Iris pigment epithelial cell (primary cell): ENCODE data around the gene TNIK.
A peak's percentile ranks its signal among the peaks of the same experiment; 100 is the strongest.

Experiments
- DNase-seq: peaks from one replicate; pipeline ENCODE4 v3.0.0-alpha.2; 2011; ENCODE audit warnings: low read depth

TNIK gene

DNA sequence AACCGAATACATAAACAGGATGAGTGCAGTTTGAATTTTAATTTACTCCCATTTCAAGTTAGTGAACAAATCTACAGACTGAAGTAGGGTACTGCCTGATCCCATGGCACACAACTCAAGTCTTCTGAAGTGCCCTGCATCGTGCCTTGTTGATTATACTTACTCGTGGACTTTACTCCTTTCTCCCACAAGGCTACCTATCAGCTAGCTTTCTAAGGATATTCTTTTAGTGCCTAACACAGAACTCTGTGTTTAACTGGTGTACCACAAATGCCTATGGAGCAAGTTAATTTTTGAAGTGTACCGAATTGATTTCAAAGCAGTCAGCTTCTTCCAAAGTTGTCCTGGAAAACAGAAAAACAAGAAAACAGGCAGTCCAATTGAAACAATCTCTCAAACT lies 119.8 kb downstream of the TNIK start:
- no peak for DNase-seq

DNA sequence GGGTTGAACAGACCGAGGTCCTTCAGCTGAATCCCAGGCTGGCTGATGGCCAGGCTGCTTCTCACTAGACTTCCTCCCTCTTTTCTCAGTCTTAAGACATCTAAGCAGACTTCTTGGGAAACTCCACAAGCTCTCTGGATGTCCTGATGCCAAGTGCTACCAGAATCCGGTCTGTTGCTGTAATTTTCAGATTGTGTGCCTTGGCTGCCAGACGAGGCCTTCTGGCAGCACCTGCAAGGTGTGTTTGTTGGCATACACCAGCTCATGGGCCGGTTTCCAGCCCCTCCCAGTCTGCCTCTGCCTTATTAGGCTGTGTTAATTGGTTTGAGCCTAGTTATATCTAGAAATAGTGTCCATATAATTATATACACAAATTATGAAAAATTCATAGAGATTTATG lies 120.6 kb downstream of the TNIK start:
- DNase-seq, result no peak

DNA sequence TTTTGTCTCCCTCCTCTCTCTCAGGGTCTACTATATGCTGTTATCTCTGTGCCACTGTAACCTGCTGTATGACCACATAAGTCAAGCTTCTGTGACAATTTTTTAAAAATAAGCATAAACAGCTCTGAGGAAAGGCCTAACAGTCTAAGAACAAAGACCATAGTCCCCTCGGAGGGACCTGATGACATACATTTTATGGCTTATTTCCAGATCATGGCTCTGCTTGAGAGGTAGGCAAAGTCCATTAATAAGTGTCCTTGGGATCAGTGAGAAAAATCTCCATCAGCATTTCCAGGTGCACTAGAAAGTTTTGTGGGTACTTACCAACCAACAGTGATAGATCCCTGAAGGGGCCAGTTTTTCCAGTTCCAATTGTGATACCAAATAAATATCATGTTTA lies 123.8 kb downstream of the TNIK start:
- DNase-seq, result no peak

DNA sequence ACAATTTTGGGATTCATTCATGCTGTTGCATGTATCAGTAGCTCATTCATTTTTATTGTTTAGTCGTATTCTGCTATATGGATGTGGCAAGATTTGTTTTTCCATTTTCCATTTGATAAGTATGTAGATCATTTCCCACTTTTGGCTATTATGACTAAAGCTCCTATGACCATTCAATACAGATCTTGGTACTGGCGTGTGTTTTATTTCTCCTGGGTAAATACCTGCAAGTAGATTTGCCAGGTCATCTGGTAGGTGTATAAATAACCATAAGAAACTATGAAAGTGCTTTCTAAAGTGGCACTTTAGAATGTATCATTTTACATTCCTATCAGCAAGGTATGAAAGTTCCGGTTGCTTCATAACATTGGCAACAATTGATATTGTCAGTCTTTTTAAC lies 124.6 kb downstream of the TNIK start:
- DNase-seq, result no peak

DNA sequence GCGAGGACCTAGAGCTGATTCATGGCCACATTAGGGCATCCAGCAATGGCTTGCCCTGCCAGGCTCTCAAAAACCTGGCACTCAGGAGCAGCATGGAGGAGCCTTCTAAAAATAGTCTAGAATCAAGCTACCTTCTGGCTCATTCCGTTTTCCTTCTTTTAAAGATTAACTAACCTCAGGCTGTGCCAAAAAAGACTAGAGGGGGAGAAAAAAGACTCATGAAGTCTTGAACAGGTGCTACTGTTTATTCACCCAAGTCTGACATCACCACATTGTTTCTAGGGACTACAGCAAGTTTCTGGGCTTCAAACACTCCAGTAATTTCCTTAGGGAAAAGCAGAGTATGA lies 125.8 kb downstream of the TNIK start:
- no peak for DNase-seq

DNA sequence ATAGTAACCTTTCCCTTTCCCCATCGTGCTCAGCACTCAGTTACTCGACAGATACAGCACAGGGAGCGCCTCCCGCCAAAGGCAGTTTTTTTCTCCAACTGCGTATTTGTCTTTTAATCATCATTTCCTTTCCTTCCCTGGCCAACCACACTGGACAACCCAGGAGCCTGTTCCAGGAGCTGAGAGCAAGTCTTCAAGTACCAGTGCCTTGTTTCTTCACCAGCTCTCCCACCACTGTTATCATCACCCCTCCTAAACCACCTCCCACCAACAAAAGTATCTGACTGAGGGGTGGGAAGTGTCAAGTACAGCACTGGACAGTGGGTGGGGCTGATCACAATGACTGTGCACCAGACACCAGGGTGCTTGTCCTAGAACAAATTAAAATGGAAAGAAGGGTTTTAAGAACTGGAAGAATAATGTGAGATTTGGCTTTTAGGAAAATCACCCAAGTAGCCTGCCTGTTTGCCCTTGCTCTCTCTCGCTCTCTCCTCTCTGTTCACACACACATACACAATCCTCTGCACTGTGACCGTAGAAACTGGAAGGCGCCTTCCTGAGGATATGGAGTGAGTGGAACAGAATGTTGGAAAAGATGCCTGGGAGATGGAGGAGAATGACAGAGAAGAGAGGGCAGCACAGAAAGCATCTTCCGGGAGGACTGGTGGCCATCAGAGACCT lies 126.3 kb downstream of the TNIK start:
- DNase-seq, result no peak

DNA sequence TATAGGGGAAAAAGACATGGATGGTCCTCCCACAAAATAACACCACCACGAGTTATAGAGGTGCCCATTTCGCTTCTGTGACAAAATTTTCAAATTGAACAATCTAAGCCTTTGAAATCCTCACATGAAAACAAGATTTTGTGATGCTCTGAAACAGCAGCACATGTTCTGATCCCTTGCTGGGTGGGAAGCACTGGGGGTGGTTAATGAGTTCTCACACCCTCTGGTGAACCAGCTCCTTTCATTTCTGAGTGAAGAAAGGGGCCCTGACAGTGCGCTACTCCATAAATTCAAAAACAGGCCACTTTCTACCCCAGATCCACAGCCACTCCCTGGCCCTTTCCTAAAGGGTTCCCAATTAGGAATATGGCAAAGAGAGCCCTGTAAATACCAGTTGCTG lies 129.3 kb downstream of the TNIK start:
- no peak for DNase-seq

DNA sequence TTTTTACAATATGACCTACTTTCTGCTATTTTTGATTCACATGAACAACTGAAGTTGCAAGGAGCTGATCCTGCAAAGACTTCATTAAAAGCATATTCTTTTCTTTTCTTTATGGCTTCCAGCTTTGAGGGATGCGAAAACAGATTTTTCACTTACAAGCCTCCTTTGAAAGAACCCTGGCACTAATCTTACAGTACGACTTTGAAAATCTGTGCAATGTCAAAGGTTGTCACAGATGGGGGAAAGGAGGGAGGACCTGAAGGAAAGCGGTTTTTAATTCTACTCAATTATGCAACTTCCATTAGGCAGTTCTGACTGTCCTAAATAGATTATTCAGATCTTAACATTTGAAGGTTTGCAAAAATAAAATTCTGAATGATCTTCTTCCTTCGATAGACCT lies 130.5 kb downstream of the TNIK start:
- no peak for DNase-seq

DNA sequence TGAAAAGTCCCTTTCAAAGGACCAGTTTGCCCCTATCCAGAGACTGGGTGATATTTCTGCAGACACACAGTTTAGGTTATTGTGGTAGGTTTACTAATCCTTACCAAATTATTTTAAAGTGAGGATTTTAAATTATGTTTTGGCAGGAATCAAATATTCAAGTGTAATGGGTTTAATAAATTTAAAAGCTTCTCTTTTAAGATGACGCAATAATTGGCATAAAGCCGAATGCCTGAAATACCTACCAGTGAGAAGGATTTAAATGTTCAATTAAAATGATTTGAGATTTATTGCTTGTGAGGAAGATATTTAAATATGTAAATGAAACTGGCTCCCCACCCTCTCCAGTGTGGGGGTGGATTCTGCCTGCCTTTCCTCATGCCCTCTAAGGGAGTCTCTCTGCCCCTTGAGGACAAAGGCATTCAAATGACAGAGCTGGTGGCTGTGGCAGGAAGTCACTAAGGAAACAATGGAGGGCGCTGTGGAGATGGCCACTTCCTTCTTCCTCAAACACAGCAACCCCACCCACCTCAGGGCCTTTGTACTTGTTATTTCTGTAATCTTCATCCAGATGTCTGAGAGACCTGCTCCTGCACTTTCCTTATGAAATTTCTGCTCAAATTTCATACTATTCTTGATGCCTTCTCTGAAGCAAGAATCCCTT lies 131.7 kb downstream of the TNIK start:
- peak; percentile 20 for DNase-seq

DNA sequence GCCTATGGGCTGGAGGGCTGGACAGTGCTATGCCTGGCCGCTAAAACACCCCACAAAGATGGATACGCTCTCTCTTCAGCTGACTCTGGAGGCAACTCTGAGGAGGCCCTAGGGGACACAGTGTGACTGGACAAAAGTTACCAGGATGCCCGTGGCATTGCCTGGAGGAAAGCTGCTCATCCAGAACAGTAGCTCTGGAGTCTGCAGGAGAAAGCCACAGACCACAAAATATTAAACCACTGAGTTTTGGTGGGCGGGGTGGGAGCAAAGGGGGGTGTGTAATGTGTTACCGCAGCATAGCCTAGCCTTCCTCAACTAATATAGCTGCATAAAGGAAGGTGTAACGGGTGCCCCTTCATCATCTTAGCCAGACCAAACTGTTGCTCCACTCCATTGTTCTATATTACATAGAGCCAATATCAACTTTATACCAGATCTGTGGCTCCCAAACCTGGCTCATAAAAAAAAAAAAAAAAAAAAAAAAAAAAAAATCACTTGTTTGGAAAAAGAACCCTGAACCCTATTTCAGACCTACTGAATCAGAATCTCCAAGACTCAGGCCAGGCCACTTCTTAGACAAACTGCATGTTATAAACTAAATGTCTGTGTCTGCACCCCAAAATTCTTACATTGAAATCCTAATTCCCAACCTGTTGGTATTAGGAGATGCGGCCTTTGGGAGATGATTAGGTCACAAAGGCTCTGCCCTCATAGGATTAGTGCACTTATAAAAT lies 132.6 kb downstream of the TNIK start:
- DNase-seq, result no peak

DNA sequence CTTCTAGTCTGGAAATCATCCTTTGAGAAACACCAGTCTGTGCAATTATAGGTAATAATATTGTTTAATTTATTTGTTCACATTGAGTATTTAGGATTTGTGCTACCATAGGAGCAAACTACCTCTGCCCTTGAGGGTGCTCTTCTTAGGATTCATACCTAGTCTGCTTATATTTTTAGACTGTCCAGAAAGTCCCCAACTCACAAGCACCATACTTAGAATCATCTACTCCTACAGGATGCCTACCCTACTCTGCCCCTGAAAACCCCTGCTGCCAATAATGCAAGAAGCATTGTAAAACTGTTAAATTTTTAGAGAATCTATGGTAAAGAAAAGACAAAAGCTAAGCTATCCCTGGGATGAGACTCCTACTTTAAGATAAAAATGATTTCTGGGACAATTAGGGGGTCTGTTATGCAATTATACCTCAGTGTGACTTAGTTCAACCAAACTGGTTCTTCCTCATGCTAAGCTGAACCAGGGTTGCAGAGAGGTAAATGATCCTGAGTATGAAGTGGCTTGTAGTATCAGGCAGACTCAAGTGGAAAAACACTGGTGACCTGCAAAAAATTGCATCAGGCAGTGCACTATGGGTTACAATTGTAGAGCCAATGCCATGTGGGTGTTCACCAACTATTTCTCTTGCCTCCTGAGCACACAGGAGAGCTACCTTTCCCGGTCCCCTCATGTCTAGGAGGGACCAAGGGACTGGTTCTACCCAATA lies 133.3 kb downstream of the TNIK start:
- DNase-seq, result no peak

DNA sequence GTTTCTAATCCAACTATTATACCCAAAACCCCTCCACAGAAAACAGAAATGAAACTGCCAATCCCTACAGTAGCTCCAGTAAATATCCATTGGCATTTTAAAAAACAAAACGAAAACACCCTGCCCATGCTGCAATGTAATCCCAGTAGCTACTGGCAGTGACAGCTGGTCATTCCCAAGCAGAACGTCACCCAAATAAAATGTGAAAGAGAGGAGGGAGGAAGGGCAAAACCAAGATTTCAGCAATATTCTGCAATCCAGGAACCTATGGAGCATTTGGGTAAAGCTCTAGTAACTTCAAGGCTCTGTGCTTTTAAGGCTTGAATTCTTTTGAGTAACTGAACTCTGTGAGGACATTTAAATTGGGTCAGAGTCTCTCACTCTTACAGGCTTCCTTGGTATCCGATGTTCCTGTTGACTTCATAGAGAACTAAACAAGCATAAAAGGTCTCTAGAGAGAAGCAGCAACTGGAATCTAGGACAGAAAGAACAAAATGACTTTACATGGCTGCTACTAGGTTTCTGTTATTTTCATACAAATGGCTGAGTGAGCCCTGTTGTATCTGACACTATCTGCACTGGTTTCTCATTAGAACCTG lies 136.2 kb downstream of the TNIK start:
- peak; percentile 17 for DNase-seq

DNA sequence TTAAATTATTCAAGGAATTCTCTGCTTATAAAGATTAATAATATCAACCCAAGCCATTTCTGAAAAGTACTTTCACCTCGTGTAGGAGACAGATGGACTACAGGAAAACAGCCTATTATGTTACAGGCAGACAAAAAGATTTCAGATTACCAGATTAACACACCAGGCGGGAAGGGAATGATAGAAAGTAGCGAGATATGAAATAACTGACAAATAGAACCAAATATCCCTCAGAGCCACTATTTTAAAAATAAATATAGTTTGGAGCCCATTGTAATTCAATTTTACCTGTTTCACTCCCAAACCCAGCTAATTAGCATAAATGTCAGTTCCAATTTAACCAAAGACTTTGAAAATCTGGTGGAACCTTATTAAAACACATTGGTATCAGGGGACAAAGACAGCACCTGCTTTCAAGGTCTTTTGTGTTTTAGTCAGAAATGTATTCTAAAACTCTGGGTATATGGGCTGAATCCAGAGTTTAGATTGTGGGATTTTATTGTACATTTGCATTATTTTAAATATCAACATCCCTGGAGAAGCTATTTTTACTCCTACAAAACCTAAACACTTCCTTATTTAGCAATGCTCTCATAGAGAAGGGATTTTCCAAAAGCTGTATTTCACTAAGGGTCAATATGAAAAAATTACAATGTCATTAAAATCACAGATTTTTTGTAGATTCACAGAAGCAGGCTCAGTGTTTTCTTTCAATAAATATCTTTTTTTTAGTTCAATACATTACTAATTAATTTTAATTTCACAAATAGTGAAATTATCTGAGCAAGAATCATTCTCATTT lies 138.4 kb downstream of the TNIK start:
- no peak for DNase-seq

DNA sequence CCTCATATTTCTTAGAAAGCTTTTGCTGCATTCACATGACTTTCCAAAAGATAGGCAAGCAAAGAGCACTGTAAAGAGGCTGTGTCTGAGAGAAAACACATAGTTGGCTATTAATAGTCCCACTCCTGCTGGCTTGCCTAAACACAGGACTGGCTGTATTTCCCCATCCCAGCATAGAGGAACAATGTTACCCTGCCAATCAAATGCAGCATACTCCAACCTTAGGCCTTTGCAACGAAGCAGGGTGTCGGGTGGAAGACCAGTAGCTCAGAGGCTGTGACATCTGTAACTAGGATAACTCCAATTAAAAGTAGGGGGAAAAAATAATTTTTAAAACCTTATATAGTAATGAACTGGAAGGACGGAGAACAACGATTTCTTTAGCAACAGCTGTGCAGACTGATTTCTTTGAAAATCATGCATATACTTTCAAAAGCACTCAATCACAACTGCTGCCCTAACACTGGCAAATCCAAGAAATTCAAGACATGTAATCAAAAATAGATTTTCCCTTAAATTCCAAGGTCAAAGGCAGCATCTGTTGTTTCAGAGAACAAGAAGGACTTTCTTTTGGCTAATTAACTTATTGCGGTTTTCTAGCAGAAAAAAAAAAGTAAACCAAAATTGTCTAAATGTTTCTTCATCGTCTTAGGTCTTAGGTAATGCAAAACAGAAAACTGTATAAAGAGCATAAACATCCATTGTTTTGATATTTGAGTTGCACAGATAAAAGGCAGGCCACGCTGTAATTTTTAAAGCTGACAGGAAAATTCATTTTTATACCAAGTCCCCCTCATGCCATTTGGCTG lies 139.3 kb downstream of the TNIK start:
- DNase-seq, result peak; percentile 24

DNA sequence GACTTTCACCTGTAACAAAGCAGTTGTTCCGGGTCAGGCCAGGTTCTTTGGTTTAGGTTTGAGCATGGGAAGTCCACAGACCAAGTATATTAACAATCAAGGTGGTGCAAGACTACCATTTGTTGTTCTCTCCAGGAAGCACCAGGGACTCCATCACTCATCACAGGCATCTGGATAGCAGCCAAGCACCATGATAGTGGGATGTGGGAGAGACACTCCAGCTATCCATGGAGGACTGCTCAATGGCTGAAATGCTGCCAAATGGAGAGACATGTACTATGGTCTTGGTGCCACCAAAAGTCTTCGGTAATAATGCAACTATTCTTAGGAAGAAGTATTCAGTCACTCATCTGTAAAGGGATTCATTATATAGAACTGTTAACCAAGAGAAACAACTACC lies 143.0 kb downstream of the TNIK start:
- DNase-seq, result no peak

DNA sequence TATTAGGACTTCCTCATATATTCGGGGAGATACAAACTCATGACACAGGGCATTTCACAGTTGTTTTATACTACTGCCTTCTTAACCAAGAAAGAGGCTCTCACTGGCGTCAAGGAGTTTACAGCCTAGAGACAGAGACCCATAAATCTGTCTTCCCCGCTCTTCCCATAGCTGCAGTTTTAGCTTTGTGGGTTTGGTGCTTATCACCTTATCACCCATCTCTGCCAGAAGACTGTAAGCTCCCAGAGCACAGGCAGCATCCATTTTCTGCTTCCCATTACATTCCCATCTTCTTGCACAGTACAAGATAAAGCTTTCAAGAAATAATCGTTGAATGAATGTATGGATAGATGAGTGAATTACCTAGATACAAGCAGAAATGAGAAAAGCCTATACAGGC lies 144.3 kb downstream of the TNIK start:
- no peak for DNase-seq

DNA sequence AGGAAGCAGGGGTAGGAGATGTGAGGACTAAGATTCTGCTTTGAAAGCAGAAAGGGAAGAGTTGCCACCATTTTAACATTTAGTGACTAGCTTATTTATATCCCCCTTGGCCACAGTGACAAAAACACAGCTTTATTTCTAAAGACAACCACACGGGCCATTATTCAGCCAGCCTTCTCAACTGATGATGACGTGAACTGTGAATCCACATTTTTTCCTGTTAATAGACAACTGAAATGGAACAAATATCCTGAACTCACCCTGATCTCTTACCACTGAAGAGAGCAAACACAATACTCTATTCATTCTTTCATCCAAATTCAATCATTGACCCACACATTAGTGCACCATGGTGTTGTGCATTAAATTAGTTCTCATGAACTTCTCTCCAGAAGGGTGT lies 145.1 kb downstream of the TNIK start:
- DNase-seq, result no peak

DNA sequence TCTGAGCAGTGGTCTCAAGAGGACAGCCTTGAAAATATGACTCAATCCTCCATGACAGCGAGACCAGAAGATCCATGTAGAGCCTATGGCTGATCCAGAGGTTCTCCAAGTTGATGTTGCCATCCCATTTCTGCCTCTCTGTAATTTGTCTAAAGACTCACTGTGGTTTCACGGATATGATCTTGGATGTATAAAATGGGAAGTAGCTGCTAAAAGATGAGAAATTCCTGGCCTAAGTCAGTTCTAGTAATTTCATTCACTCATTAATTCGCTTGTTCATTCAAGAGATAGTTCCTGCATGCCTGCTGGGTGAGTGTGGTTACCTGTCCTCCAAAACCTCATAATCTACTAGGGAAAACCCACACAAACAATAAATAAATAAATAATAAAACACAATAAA lies 145.9 kb downstream of the TNIK start:
- no peak for DNase-seq

DNA sequence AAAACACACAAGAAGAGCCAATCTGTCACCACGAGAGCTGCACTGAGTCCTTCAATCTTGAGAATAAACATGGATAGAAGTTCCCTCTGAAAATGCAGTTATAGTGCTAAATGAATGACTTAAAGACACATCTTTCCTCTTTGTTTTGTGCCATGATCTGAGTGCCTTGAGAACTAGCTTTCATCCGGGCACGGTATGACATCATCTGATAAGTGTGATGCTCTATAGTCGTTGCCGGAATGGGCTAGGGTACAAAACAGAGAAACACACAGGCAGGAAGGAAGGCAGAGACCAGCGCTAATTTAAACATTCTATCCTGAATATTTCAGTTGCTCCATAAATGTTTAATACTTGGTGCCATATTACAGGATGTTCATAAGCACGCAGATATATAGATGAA lies 146.5 kb downstream of the TNIK start:
- DNase-seq, result no peak

DNA sequence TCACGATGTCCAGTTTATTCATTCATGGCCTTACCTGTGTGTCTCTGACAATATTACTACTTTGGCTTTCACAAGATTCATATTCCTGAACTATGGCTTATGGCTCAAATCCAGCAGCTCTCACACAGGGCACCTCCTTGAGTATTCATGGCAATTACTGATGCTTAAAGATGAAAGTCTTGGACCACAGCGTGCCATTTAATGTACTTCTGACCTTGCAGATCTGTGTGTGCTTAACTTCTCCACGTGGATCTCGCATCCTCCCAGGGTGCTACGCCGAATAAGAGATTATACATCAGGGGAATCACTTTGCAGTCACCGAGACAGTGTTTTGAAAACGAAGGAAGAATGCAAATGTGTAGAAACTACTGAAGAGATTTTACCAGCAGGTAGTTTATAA lies 147.5 kb downstream of the TNIK start:
- DNase-seq, result no peak

DNA sequence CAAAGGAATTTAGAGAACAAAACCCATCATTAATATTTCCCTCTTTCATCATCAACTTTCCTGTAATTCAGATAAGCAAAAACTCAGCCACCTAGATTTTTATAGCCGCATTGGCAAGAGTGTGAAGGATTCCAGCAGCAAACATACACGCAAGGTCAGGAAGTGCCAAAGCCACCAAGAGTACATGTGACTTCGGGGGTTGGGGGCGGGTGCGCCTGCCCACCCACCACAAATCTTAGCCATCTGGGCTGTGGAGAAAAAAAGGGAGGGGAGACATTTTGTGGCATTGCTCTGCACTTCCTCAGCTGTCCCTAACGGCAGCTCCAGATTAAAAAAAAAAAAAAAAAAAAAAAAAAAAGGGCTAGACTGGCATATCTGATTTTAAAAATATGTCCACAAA lies 148.4 kb downstream of the TNIK start:
- DNase-seq, result no peak
